ACC112 (cell line): ENCODE results near the gene JDP2.

Experiments
- H2AFZ ChIP-seq: fragments of 200-600 bp; sonication (generic); one replicate; pipeline ENCODE4 v1.6.0; 2017; ENCODE audit warnings: antibody characterized with exemption, low read length; ENCODE audit not compliant: unreplicated experiment
- H3K27ac ChIP-seq: fragments of 200-600 bp; sonication (generic); 2 replicates; pipeline ENCODE4 v1.5.1; 2014; ENCODE audit warnings: low read depth, mild to moderate bottlenecking, antibody characterized with exemption, low read length, moderate library complexity
- H3K27me3 ChIP-seq: fragments of 200-600 bp; sonication (generic); 2 replicates; pipeline ENCODE4 v1.6.1; 2014; ENCODE audit warnings: mild to moderate bottlenecking, antibody characterized with exemption, low read length, moderate library complexity, mixed read lengths; ENCODE audit not compliant: insufficient read depth
- H3K36me3 ChIP-seq: fragments of 200-600 bp; sonication (generic); 2 replicates; pipeline ENCODE4 v1.6.1; 2016; ENCODE audit warnings: mild to moderate bottlenecking, antibody characterized with exemption, low read length, moderate library complexity, mixed read lengths; ENCODE audit not compliant: insufficient read depth
- H3K4me1 ChIP-seq: fragments of 200-600 bp; sonication (generic); one replicate; pipeline ENCODE4 v1.6.1; 2016; ENCODE audit warnings: low read length, mixed read lengths; ENCODE audit not compliant: insufficient read depth, unreplicated experiment, control insufficient read depth
- H3K4me3 ChIP-seq: fragments of 200-600 bp; sonication (generic); 2 replicates; pipeline ENCODE4 v1.5.1; 2014; ENCODE audit warnings: mild to moderate bottlenecking, low read depth, low read length
- H3K79me2 ChIP-seq: fragments of 200-600 bp; sonication (generic); one replicate; pipeline ENCODE4 v1.6.0; 2016; ENCODE audit warnings: low read length; ENCODE audit not compliant: control insufficient read depth, unreplicated experiment, insufficient read depth

Gene JDP2

DNA sequence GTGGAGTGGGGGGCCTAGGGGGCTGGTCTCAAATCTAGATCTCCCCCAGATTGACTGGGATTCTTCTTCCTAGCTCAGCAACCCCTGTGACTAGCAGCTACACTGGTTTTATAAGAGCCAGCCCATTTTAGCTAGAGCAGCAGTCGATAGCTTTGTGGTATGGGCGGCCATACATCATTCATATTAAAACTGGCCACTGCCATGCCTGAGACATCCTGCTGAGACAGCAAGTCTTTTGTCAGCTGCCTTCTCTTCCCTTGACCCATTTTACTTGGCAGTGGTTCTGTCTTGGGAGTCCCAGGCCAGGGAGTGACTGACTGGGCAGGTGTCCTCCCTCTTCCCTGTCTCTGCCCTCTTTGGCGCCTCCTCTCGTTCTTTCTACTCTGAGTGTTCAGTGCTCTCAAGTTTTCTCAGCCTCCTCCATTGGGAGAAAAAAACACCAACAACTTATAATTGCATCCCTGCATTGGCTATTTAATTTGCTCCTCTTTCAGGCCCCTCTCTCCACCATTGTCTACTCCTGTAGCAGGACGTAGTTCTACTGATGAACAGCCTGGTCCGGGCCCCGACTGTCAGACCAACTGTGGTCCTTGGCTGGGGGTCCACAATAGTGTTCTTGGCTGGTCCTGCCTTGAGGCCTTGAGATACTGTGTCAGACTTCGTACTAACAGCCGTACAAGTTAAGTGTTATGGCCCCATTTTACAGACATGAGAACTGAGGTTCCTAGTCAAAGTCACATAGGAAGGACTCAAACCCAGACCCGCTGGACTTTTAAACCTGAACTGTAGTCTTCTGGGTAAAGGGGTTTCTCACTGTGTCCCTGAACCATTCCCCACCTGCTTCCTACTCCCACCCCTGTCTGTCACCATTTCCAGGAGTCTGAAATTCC, 18.3 kb upstream of the JDP2 start:
- Histone ChIP-seq H3K27me3 (no peaks in the 10 kb centered on the region), H3K36me3 (no peaks in the 10 kb centered on the region), H3K27ac (no peak overlapping the region), H3K79me2 (no peaks in the 10 kb centered on the region), H3K4me3 (no peak overlapping the region), H3K4me1 (no peaks in the 10 kb centered on the region), H2AFZ (no peak overlapping the region)

DNA sequence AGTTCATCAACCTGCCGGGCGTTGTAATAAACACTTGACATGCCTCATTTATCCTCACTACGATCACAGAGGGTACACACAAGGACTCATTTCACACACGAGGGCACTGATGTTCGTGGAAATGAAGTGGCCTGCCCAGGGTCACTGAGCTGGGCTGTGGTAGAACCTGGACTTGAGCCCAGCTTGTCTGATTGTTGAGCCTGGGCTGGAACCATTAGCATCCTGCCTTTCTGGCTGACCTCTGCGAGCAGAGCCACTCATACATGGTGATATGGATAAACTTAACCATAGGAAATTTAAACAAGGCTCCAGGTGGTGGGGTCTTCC, 16.6 kb upstream of the JDP2 start:
- Histone ChIP-seq H3K79me2 (no peaks in the 10 kb centered on the region), H3K27me3 (no peaks in the 10 kb centered on the region), H3K4me3 (no peak overlapping the region), H3K4me1 (no peaks in the 10 kb centered on the region), H3K27ac (no peak overlapping the region), H2AFZ (no peak overlapping the region), H3K36me3 (no peaks in the 10 kb centered on the region)

DNA sequence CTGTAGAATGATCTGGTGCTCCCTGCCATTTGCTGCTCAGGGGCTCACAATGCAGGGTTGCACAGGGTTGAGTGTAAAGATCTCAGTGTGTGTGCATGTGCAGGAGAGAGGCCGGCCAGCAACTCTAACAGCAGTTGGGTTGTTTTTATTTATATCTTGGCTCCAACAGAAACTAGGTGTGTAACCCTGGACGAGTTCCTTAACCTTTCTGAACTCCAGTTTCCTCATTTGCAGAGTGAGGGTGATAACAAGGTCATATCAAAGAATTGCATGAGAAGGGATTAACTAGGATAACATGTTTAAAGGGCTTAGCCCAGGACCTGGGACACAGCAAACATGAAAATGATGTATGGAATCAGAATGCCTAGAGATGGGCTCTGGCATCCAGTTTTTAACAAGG, 14.8 kb upstream of the JDP2 start:
- no peak overlapping the region for H2AFZ ChIP-seq
- H3K36me3 ChIP-seq = no peaks in the 10 kb centered on the region
- no peaks in the 10 kb centered on the region for H3K27me3 ChIP-seq
- no peaks in the 10 kb centered on the region for H3K79me2 ChIP-seq
- no peaks in the 10 kb centered on the region for H3K4me1 ChIP-seq
- H3K27ac ChIP-seq = no peak overlapping the region
- H3K4me3 ChIP-seq = no peak overlapping the region

DNA sequence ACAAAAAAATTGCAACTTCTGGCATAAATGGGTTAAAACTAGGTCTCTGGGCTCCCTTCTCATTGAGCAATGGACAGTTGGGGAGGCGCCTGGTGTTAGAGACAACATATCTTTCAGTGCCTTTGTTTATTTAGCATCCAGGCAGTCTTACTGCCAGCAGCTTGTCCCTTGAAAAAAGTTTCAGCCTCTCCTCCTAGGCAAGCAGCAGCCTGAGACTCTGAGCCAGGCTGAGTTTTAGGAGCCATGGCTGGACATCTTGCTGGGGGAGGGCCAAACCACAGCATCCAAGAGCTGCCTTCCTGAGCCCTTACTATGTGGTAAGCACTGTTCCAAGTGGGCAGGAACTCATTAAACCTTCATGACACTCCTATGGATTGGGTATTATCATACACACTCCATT, 10.1 kb upstream of the JDP2 start:
- no peaks in the 10 kb centered on the region for H3K4me1 ChIP-seq
- H3K79me2 ChIP-seq = no peaks in the 10 kb centered on the region
- no peak overlapping the region for H3K4me3 ChIP-seq
- H3K27me3 ChIP-seq = no peaks in the 10 kb centered on the region
- no peak overlapping the region for H2AFZ ChIP-seq
- no peak overlapping the region for H3K27ac ChIP-seq
- H3K36me3 ChIP-seq = no peaks in the 10 kb centered on the region

DNA sequence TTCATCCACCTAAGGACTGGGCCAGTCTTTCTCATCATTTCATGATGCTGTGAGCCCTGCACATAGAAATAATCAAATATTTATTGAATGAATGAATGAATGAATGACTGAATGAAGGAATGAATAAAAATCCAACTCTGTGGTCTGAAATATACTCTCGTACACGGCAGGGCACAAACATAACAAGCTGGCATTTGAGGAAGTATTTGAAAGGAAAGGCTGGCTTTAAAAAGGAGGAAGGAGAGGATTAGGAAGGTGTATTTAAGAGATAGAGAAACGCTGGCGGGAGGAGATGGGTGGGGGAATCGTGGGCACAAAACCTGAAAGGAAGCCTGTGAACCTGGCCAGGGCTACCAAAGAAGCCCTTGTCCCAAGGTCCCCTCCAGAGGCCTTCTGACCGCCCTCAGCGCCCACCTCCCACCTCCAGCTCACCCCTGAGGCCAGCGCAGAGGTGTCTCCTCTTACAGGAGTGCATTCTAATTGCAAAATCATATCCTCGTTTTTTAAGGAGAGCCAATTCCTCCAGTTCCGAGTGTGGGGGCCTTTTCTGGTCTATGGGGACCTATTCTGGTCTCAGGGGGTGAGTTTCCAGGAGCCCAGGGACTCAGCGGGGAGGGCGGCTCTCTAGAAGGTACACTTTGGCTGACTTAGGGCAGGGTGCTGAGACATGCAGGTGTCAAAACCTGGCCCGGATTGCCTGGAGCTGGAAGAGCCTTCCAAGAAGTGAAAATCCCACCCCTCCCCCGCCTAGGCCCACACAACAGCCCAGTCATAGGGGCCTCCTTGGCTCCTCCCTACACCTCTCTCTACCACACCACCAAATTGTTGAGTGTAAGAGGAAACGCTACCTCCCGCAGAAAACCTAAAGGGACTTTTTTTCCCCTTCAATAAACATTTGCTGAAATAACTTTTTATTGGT, 8.7 kb upstream of the JDP2 start:
- Histone ChIP-seq H3K4me1 (no peaks in the 10 kb centered on the region), H2AFZ (no peak overlapping the region), H3K27ac (no peak overlapping the region), H3K79me2 (no peaks in the 10 kb centered on the region), H3K27me3 (peaks cover 1% of the 10 kb centered on the region; the same call in 1 of the 2 replicates), H3K4me3 (no peak overlapping the region), H3K36me3 (no peaks in the 10 kb centered on the region)

DNA sequence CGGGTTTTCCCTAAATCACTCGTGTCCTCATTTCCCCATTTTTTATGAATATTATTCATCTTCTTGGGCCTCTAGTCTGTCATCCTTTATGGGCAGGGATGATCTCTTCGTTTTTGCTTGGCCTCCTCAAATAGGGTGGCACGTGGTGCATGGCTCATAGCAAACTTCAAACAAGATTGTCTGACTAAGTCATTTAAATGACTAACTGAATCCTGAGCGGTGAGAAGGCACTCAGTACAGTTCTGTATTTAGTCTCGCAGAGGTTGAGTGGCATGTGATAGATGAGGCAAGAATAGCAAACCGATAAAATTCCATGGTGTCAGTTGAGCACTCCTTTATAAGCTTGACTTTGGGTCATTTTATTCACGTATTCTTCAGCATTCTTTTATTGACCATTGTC, 5.7 kb upstream of the JDP2 start:
- H3K4me1 ChIP-seq = no peaks in the 10 kb centered on the region

DNA sequence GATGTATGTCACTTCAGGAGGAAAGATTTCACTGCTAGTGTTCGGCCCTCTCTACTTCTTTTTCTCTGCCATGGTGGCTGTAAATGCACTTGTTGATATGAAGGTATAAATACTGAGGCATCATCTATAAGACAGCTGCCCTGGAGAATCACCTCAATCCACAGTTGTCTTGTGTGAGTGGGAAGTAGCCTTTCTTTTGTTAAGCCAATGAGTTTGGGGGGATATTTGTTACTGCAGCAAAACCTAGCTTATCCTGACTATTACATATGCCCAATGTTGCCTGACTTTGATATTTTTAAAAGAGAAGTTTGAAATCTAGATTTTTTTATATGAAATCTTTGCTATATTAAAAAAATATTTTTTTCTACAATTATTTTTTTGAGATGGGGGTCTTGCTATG, 3.3 kb upstream of the JDP2 start:
- peaks cover 3% of the 10 kb centered on the region for H3K4me1 ChIP-seq
- H3K79me2 ChIP-seq = peaks cover 10% of the 10 kb centered on the region
- H2AFZ ChIP-seq = no peak overlapping the region
- H3K27me3 ChIP-seq = peaks cover 5% of the 10 kb centered on the region; the same call in 1 of the 2 replicates
- no peak overlapping the region for H3K4me3 ChIP-seq
- no peaks in the 10 kb centered on the region for H3K36me3 ChIP-seq
- no peak overlapping the region for H3K27ac ChIP-seq

More for the DNA sequence above, 5.7 kb upstream of the JDP2 start:
- Histone ChIP-seq H3K79me2 (no peaks in the 10 kb centered on the region), H2AFZ (no peak overlapping the region), H3K36me3 (no peaks in the 10 kb centered on the region), H3K4me3 (no peak overlapping the region), H3K27ac (no peak overlapping the region), H3K27me3 (peaks cover 5% of the 10 kb centered on the region; the same call in 1 of the 2 replicates)

DNA sequence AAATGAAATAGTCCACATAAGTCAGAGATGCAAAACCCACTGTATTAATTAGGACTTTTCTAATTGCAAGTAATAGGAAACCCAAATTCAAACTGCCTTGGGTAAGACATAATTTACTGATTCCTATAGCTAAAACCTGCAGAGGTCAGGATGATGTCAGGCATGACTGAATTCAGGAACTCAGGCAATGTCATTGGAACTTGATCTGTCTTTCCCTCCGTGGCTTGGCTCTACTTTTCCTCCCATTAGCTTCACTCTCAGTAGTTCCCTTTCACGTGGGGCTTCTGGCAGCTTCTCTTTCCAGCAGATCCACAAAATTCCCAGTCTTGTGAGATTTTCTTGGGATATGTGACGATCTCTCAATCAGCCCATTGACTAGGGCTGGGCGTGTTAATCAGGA, 2.4 kb upstream of the JDP2 start:
- Histone ChIP-seq H3K4me3 (no peak overlapping the region), H3K79me2 (peaks cover 18% of the 10 kb centered on the region), H3K27me3 (peaks cover 5% of the 10 kb centered on the region; the same call in 1 of the 2 replicates), H3K27ac (no peak overlapping the region), H3K36me3 (no peaks in the 10 kb centered on the region), H2AFZ (no peak overlapping the region), H3K4me1 (peaks cover 11% of the 10 kb centered on the region)

DNA sequence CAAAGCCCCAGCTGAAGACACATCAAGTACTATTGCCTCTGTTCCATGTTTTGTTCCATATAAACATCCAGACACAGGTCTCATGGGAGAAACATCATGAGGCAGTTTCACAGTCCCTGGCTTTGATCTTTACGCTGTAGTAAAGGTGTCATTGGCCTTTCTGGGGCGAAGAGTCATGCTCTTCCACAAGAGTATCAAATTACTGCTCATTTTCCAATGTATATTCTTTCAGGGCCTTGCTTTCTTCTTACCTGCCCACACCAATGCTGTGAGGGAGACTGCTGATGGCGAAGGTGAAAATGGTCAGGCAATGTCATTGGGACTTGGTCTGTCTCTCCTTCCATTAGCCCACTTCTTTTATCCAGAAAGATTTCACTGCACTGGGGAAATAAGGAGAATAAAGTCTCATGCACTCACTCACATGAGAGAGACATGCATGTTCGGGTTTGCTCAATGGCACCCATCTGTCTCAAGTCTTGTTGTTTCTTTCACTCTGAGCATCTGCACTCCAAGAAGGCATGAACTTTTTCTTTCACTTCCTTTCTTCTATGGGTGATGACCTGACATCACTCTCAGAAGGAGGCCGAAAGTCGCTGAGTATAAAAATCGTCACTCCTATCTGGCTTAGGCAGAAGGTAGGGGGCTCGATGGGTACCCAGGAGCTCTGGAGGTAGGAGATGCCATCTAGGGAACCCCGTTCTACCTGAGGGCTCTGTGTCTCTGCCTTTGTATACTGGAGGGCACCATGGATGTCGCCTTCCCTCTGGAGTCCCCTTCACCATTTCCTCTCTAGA, 1.3 kb upstream of the JDP2 start:
- Histone ChIP-seq H2AFZ (no peak overlapping the region), H3K79me2 (peaks cover 29% of the 10 kb centered on the region), H3K27ac (no peak overlapping the region), H3K4me1 (peaks cover 22% of the 10 kb centered on the region), H3K27me3 (peaks cover 5% of the 10 kb centered on the region; the same call in 1 of the 2 replicates), H3K36me3 (no peaks in the 10 kb centered on the region), H3K4me3 (no peak overlapping the region)

DNA sequence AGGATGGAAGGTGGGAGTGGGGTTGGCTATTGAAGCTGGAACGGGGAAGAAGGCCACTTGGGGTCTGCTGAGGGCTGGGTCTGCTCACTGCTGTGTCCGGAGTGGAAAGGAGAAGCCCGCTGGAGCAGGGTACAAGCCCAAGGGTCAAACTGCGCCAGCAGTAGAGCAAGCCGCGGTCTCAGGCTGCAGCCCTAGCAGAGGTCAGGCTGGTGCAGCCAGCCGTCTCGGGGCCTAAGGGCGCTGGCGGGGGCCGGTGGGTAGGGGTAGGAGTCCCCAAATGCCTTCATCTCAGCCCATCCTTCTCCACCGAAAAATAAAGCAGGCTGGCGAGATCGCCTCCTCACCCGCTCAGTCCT, 718 bp upstream of the JDP2 start:
- H3K27me3 ChIP-seq = peaks cover 5% of the 10 kb centered on the region; the same call in 1 of the 2 replicates
- H3K4me3 ChIP-seq = peak overlapping the region; percentile 80
- H2AFZ ChIP-seq = peak overlapping the region; percentile 67
- H3K27ac ChIP-seq = no peak overlapping the region
- peaks cover 2% of the 10 kb centered on the region; the same call in 1 of the 2 replicates for H3K36me3 ChIP-seq
- peaks cover 28% of the 10 kb centered on the region for H3K4me1 ChIP-seq
- H3K79me2 ChIP-seq = peaks cover 35% of the 10 kb centered on the region
